K562 (cell line): Measurements from ENCODE around the gene DCTN2. TPM values are rescaled to one million over a fixed set of nuclear protein-coding genes. Genes with fewer than 3 reads are reported as not detected.

Experiments used
- CEBPG ChIP-seq, 3 experiments: fragments of 200-800 bp in 1 of 3; sonication (Bioruptor generic) in 1 of 3; sonication (generic) in 1 of 3; formaldehyde crosslinking in 1 of 3; IDR thresholded peaks in 2 of 3; conservative IDR thresholded peaks in 1 of 3; 2 replicates each; pipeline versions ENCODE4 v1.6.1 to v1.8.0; 2016 to 2022; ENCODE audit warnings: missing compliant biosample characterization in 2 of 3, missing genetic modification characterization in 2 of 3, mild to moderate bottlenecking in 1 of 3, missing genetic modification reagents in 1 of 3
- GATAD2A ChIP-seq: fragments of 450-650 bp; IDR thresholded peaks from 2 replicates; pipeline ENCODE4 v1.6.1; 2017
- L3MBTL2 ChIP-seq: fragments of 450-650 bp; IDR thresholded peaks from 2 replicates; pipeline ENCODE4 v1.6.1; 2016; ENCODE audit warnings: mild to moderate bottlenecking, moderate library complexity
- MTA2 ChIP-seq: fragments of 450-650 bp; IDR thresholded peaks from 2 replicates; pipeline ENCODE4 v1.6.1; 2016; ENCODE audit warnings: low read depth
- MYC ChIP-seq, 2 experiments: fragments of 250-450 bp in 1 of 2; sonication (Bioruptor Pico) in 1 of 2; IDR thresholded peaks; 2 replicates each; pipeline versions ENCODE4 v1.5.1 to v1.6.1; 2012 to 2021; ENCODE audit warnings: low read depth in 2 of 2, borderline replicate concordance in 1 of 2, improper control_type of control experiment in 1 of 2, low read length in 1 of 2, mild to moderate bottlenecking in 1 of 2, moderate library complexity in 1 of 2
- NBN ChIP-seq: fragments of 450-650 bp; IDR thresholded peaks from 2 replicates; pipeline ENCODE4 v1.6.1; 2016; ENCODE audit warnings: low read depth, mild to moderate bottlenecking
- NR2C2 ChIP-seq, 2 experiments: fragments of 200-800 bp in 1 of 2; sonication (Bioruptor generic) in 1 of 2; sonication (generic) in 1 of 2; formaldehyde crosslinking in 1 of 2; IDR thresholded peaks; 2 replicates each; pipeline versions ENCODE4 v1.6.1 to v1.8.0; 2016 to 2022; ENCODE audit warnings: mild to moderate bottlenecking in 1 of 2, missing compliant biosample characterization in 1 of 2, missing genetic modification characterization in 1 of 2, missing genetic modification reagents in 1 of 2
- PTBP1 ChIP-seq: fragments of 200-400 bp; formaldehyde crosslinking; IDR thresholded peaks from 2 replicates; pipeline ENCODE4 v1.6.1; 2017; ENCODE audit warnings: low read depth, low read length
- RHOXF2B ChIP-seq: fragments of 250-450 bp; sonication (Bioruptor Pico); conservative IDR thresholded peaks from 2 replicates; pipeline ENCODE4 v1.5.1; 2021
- TGIF2 ChIP-seq: sonication (generic); formaldehyde crosslinking; IDR thresholded peaks from 2 replicates; pipeline ENCODE4 v1.8.1; 2022; ENCODE audit warnings: mild to moderate bottlenecking, missing genetic modification reagents, moderate library complexity
- ZC3H8 ChIP-seq: fragments of 450-650 bp; IDR thresholded peaks from 2 replicates; pipeline ENCODE4 v1.6.1; 2017
- ZNF143 ChIP-seq: sonication (generic); formaldehyde crosslinking; IDR thresholded peaks from 2 replicates; pipeline ENCODE4 v1.9.0; 2022; ENCODE audit warnings: mild to moderate bottlenecking, missing genetic modification reagents
- ZNF23 ChIP-seq: fragments of 250-450 bp; sonication (Bioruptor Pico); IDR thresholded peaks from 2 replicates; pipeline ENCODE4 v1.4.0; 2020; ENCODE audit warnings: mild to moderate bottlenecking
- ZNF24 ChIP-seq: fragments of 450-650 bp; IDR thresholded peaks from 2 replicates; pipeline ENCODE4 v1.6.1; 2016
- ZNF717 ChIP-seq: fragments of 250-450 bp; sonication (Bioruptor Pico); IDR thresholded peaks from 2 replicates; pipeline ENCODE4 v1.5.0; 2021
- polyA plus RNA-seq, 8 experiments: library from polyadenylated mRNA; depleted of rRNA in 4 of 8; stranded (reverse) in 5 of 8; unstranded in 3 of 8; fragments of >200 nt; fragmentation: Nextera tagmentation in 2 of 8; fragmentation: Illumina TruSeq in 1 of 8; extraction: Ambion mirVana in 2 of 8; extraction: Trizol in 1 of 8; gene quantifications; 2 replicates each; pipeline versions ENCODE4 v1.2.1 to v1.2.3, GENCODE V29; 2011 to 2014; ENCODE audit warnings: inconsistent platforms in 1 of 8, missing spikeins in 1 of 8
- total RNA-seq, 7 experiments: library from RNA; depleted of rRNA in 6 of 7; stranded (reverse); fragments of >200 nt in 6 of 7; fragmentation: Illumina TruSeq in 2 of 7; extraction: Trizol in 2 of 7; gene quantifications; 2 replicates each; pipeline versions ENCODE4 v1.2.1 to v1.2.3, GENCODE V29; 2011 to 2021; ENCODE audit warnings: low replicate concordance in 1 of 7
- TF ChIP-seq, protein P1 (sequence below): fragments of 150-350 bp; IDR thresholded peaks from 2 replicates; pipeline ENCODE4 v1.6.1; 2014; ENCODE audit warnings: low read depth, mild to moderate bottlenecking, low read length, borderline replicate concordance
- TF ChIP-seq, protein P2 (sequence below): fragments of 450-650 bp; formaldehyde crosslinking; IDR thresholded peaks from 2 replicates; pipeline ENCODE4 v1.4.0; 2020; ENCODE audit warnings: mild to moderate bottlenecking, moderate library complexity
- TF ChIP-seq, protein P3 (sequence below): fragments of 450-650 bp; IDR thresholded peaks from 2 replicates; pipeline ENCODE4 v1.6.1; 2018; ENCODE audit not compliant: partially characterized antibody

DCTN2 gene
- total and polyA plus RNA-seq, 9 of the 15 experiments (the other 6 are each of a cell fraction or from before 2014, with no cell fraction given), result 43.6 to 270 (median 125) TPM

DNA sequence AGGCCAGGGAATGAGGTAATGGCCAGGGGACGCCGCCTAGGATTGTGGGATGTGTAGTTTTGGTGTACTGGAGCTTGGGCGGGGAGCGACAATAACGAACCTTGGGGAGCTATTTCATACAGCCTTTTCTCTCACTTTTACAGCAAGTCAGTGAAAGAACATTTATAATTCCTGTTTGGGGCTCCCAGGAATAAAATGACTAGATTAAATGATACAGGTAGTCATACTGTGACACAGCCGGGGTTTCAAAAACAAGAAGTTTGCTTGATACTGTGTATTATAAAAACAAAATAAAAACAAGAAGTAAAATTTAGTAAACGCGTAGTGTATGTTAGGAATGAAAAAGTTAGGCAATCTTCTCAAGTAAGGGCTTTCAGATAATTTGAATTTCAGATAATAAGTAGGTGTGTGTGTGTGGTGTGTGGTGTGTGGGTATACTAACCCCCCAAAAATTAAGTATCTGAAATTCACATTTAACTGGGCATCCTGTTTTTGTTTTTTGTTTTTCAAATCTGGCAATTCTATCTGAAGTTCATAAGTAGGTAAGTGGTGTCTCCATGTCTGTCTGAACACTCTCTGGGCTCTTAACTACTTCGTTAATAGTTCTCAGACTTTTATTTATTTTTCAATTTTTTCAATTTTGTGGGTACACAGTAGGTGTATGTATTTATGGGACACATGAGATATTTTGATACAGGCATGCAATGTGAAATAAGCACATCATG is 458 bp upstream of the DCTN2 start (continued):
- TF ChIP-seq, protein P1, sequence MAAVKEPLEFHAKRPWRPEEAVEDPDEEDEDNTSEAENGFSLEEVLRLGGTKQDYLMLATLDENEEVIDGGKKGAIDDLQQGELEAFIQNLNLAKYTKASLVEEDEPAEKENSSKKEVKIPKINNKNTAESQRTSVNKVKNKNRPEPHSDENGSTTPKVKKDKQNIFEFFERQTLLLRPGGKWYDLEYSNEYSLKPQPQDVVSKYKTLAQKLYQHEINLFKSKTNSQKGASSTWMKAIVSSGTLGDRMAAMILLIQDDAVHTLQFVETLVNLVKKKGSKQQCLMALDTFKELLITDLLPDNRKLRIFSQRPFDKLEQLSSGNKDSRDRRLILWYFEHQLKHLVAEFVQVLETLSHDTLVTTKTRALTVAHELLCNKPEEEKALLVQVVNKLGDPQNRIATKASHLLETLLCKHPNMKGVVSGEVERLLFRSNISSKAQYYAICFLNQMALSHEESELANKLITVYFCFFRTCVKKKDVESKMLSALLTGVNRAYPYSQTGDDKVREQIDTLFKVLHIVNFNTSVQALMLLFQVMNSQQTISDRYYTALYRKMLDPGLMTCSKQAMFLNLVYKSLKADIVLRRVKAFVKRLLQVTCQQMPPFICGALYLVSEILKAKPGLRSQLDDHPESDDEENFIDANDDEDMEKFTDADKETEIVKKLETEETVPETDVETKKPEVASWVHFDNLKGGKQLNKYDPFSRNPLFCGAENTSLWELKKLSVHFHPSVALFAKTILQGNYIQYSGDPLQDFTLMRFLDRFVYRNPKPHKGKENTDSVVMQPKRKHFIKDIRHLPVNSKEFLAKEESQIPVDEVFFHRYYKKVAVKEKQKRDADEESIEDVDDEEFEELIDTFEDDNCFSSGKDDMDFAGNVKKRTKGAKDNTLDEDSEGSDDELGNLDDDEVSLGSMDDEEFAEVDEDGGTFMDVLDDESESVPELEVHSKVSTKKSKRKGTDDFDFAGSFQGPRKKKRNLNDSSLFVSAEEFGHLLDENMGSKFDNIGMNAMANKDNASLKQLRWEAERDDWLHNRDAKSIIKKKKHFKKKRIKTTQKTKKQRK, result no peak
- TF ChIP-seq MYC (IDR thresholded peaks at IDR 0.05; ENCODE audit: low read depth, low read length), result peak; percentile 72; the same call in 1 of the 2 replicates
- TF ChIP-seq MYC (CRISPR knock-in tag; IDR thresholded peaks at IDR 0.05; ENCODE audit: borderline replicate concordance, low read depth), result 0 out of 2 replicates have a peak, but pooled peaks have one; percentile 18
- TF ChIP-seq NBN, result 0 out of 2 replicates have a peak, but pooled peaks have one; percentile 22
- no peak for TF ChIP-seq TGIF2 (CRISPR knock-in tag)
- TF ChIP-seq, protein P2, sequence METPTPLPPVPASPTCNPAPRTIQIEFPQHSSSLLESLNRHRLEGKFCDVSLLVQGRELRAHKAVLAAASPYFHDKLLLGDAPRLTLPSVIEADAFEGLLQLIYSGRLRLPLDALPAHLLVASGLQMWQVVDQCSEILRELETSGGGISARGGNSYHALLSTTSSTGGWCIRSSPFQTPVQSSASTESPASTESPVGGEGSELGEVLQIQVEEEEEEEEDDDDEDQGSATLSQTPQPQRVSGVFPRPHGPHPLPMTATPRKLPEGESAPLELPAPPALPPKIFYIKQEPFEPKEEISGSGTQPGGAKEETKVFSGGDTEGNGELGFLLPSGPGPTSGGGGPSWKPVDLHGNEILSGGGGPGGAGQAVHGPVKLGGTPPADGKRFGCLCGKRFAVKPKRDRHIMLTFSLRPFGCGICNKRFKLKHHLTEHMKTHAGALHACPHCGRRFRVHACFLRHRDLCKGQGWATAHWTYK (CRISPR knock-in tag), result no peak
- no peak for TF ChIP-seq RHOXF2B
- no peak for TF ChIP-seq PTBP1
- TF ChIP-seq, protein P3, sequence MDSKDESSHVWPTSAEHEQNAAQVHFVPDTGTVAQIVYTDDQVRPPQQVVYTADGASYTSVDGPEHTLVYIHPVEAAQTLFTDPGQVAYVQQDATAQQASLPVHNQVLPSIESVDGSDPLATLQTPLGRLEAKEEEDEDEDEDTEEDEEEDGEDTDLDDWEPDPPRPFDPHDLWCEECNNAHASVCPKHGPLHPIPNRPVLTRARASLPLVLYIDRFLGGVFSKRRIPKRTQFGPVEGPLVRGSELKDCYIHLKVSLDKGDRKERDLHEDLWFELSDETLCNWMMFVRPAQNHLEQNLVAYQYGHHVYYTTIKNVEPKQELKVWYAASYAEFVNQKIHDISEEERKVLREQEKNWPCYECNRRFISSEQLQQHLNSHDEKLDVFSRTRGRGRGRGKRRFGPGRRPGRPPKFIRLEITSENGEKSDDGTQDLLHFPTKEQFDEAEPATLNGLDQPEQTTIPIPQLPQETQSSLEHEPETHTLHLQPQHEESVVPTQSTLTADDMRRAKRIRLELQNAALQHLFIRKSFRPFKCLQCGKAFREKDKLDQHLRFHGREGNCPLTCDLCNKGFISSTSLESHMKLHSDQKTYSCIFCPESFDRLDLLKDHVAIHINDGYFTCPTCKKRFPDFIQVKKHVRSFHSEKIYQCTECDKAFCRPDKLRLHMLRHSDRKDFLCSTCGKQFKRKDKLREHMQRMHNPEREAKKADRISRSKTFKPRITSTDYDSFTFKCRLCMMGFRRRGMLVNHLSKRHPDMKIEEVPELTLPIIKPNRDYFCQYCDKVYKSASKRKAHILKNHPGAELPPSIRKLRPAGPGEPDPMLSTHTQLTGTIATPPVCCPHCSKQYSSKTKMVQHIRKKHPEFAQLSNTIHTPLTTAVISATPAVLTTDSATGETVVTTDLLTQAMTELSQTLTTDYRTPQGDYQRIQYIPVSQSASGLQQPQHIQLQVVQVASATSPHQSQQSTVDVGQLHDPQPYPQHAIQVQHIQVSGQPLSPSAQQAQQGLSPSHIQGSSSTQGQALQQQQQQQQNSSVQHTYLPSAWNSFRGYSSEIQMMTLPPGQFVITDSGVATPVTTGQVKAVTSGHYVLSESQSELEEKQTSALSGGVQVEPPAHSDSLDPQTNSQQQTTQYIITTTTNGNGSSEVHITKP, result peak; percentile 42
- 0 out of 2 replicates have a peak, but pooled peaks have one; percentile 41 for TF ChIP-seq ZNF717
- TF ChIP-seq ZNF143 (CRISPR knock-in tag), result peak; percentile 89
- TF ChIP-seq ZNF23 (CRISPR knock-in tag), result no peak
- no peak for TF ChIP-seq GATAD2A
- TF ChIP-seq CEBPG (CRISPR knock-in tag; IDR thresholded peaks at IDR 0.05), result no peak
- peak; percentile 30 to 36; a peak in 1 of 4 replicates for TF ChIP-seq CEBPG (tag; conservative IDR thresholded peaks at IDR 0.05 in 1 of 2, IDR thresholded peaks at IDR 0.05 in 1 of 2)
- no peak for TF ChIP-seq ZC3H8
- TF ChIP-seq MTA2, result no peak
- no peak for TF ChIP-seq NR2C2 (CRISPR knock-in tag; IDR thresholded peaks at IDR 0.05)
- TF ChIP-seq NR2C2 (tag; IDR thresholded peaks at IDR 0.05), result peak; percentile 67; the same call in 1 of the 2 replicates
- no peak for TF ChIP-seq ZNF24
- no peak for TF ChIP-seq L3MBTL2
